Measurements from ENCODE around the gene OR13J1. TPM values are rescaled to one million over a fixed set of nuclear protein-coding genes. Genes with fewer than 3 reads are reported as not detected.

OR13J1 gene
- total RNA-seq, 2 donors from 2014 or later: not detected

- Histone ChIP-seq H3K27me3 (peaks cover 0 to 4% of the 10 kb centered on the region in 2 donors), H3K27ac (no peak overlapping the region), H3K4me1 (no peaks in the 10 kb centered on the region), H3K4me3 (no peak overlapping the region), H3K9me3 (no peaks in the 10 kb centered on the region), H3K36me3 (replicated peaks in 1 of 2; ENCODE audit: insufficient read depth in 1 of 2, low read depth in 2 of 2) (no peaks in the 10 kb centered on the region)
- TF ChIP-seq POLR2A (IDR thresholded peaks at IDR 0.05): no peak
- DNase-seq (no peak), ATAC-seq (no peak)
- intact Hi-C loops (cut with DNase I): no loop called here
- WGBS, 2 donors: 68 to 78% methylated on average over 4 to 5 of the region's 5 CpGs
Measured at GRCh38 chr9:35856882-35857281, 13.3 kb downstream of the OR13J1 start.

DNA sequence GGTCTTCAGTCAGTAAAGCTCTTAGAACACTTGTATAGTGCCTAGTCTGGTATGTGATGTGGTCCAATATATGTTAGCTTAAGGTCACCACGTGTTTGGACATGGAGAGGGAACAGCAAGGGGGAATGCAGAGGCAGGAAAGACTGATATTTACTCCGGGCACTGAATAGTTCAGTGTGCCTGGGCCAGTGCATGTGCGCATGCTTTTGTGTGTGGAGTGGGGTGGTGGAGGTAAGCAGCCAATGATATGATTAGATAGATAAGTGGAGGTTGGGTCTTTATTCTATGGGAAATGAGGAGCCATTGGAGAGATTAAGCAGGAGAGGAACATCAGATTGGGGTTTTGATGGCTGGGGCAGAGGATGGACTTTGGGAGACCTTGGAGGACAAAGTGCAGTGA lies 14.0 kb downstream of the OR13J1 start:
- TF ChIP-seq, protein P1, sequence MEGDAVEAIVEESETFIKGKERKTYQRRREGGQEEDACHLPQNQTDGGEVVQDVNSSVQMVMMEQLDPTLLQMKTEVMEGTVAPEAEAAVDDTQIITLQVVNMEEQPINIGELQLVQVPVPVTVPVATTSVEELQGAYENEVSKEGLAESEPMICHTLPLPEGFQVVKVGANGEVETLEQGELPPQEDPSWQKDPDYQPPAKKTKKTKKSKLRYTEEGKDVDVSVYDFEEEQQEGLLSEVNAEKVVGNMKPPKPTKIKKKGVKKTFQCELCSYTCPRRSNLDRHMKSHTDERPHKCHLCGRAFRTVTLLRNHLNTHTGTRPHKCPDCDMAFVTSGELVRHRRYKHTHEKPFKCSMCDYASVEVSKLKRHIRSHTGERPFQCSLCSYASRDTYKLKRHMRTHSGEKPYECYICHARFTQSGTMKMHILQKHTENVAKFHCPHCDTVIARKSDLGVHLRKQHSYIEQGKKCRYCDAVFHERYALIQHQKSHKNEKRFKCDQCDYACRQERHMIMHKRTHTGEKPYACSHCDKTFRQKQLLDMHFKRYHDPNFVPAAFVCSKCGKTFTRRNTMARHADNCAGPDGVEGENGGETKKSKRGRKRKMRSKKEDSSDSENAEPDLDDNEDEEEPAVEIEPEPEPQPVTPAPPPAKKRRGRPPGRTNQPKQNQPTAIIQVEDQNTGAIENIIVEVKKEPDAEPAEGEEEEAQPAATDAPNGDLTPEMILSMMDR (IDR thresholded peaks at IDR 0.05): no peak
- intact Hi-C loops (cut with DNase I): no loop called here
- WGBS, 2 donors: 54 to 76% methylated on average over 3 of the region's 3 CpGs
- no peak for ATAC-seq
- Histone ChIP-seq H3K36me3 (replicated peaks in 1 of 2; ENCODE audit: insufficient read depth in 1 of 2, low read depth in 2 of 2) (no peaks in the 10 kb centered on the region), H3K9me3 (no peaks in the 10 kb centered on the region), H3K4me1 (no peaks in the 10 kb centered on the region), H3K27me3 (no peaks in the 10 kb centered on the region), H3K27ac (no peak overlapping the region), H3K4me3 (no peak overlapping the region)
- no peak for DNase-seq

DNA sequence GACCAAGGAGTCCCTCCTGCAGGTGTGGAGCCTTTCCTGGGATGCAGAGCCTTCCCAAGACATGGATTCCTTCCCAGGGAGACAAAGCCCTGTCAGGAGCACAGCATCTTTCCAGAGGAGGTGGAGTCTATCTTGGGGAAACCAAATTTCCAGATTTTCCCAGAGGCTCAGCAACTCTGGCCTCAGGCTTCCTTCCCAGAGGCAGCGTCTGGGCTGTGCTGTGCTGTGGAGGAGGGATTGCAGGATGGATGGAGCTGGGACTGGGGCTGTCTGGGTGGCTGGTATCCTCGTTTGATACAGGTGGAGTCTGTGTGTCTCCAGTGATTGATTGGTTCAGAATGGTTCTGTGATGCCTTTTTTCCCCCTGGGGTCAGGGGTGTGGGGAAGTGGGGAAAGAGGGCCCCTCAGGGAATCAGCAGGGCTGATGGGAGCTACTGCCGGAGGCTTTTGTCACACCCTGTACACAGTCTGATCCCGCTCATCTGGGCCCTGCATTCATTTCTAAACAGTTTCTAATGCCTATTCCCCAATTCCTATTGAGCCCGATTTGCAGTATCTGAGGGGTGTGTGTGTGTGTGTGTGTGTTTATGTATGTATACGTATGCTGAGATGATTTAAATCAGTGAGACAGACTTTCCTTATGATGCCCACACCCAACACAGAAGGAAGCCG lies 16.0 kb downstream of the OR13J1 start:
- Histone ChIP-seq H3K27me3 (no peaks in the 10 kb centered on the region), H3K4me3 (no peak overlapping the region), H3K27ac (no peak overlapping the region), H3K36me3 (replicated peaks in 1 of 2; ENCODE audit: insufficient read depth in 1 of 2, low read depth in 2 of 2) (no peaks in the 10 kb centered on the region), H3K9me3 (no peaks in the 10 kb centered on the region), H3K4me1 (no peaks in the 10 kb centered on the region)
- intact Hi-C loops (cut with DNase I): no loop called here
- TF ChIP-seq POLR2A (IDR thresholded peaks at IDR 0.05): no peak
- TF ChIP-seq, protein P1 (IDR thresholded peaks at IDR 0.05): no peak
- ATAC-seq (no peak), DNase-seq (no peak)
- WGBS, 2 donors: 89 to 92% methylated on average over 5 to 7 of the region's 7 CpGs

GRCh38 chr9:35852876-35853865 lies 17.0 kb downstream of the OR13J1 start:
- ATAC-seq: no peak
- DNase-seq: no peak
- H3K36me3 ChIP-seq (replicated peaks in 1 of 2; ENCODE audit: insufficient read depth in 1 of 2, low read depth in 2 of 2): no peaks in the 10 kb centered on the region
- H3K4me3 ChIP-seq: no peak overlapping the region
- intact Hi-C loops (cut with DNase I): no loop called here
- H3K9me3 ChIP-seq: no peaks in the 10 kb centered on the region
- H3K4me1 ChIP-seq: no peaks in the 10 kb centered on the region
- TF ChIP-seq POLR2A (IDR thresholded peaks at IDR 0.05): no peak
- TF ChIP-seq, protein P1 (IDR thresholded peaks at IDR 0.05): no peak
- no peaks in the 10 kb centered on the region for H3K27me3 ChIP-seq
- WGBS, 2 donors: 91 to 100% methylated on average over 13 to 24 of the region's 25 CpGs
- H3K27ac ChIP-seq: no peak overlapping the region

DNA sequence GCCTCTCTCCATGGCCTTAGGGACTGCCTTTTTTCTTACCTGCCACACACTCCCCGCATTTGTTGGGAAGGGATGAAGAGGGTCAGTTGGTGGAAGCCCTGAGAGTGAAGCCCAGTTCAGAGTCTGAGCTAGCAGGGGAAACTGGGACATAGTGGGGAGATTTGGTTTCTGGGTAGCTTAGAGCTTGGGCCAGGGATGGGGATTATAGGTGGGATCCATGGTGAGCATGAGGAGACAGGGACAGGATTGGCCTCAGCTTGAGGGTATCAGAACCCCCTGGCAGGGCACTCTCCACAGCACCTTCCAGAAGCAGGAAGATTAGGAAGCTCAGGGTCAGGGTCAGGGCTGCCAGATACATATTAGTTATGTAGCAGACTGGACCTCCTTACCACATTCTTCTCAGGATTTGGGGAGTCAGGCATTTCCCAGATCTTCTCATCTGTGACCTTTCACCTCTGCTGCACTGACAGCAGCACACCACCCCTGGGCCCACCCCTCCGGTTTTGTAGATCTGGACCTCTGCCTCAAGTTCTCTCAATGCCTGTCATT lies 17.9 kb downstream of the OR13J1 start:
- Histone ChIP-seq H3K27ac (no peak overlapping the region), H3K9me3 (no peaks in the 10 kb centered on the region), H3K4me1 (no peaks in the 10 kb centered on the region), H3K27me3 (no peaks in the 10 kb centered on the region), H3K36me3 (replicated peaks in 1 of 2; ENCODE audit: insufficient read depth in 1 of 2, low read depth in 2 of 2) (no peaks in the 10 kb centered on the region), H3K4me3 (no peak overlapping the region)
- intact Hi-C loops (cut with DNase I): no loop called here
- no peak for DNase-seq
- no peak for ATAC-seq
- TF ChIP-seq, protein P1 (IDR thresholded peaks at IDR 0.05): no peak
- TF ChIP-seq POLR2A (IDR thresholded peaks at IDR 0.05): no peak
- WGBS, 2 donors: 77 to 95% methylated on average over 2 of the region's 2 CpGs

All from body of pancreas (tissue), 4 donors.